Measurements from ENCODE around the gene FNBP1L.

- no peak for TF ChIP-seq CTCF (optimal IDR thresholded peaks at IDR 0.05 in 1 of 3, IDR thresholded peaks at IDR 0.05 in 1 of 3, conservative IDR thresholded peaks at IDR 0.05 in 1 of 3; ENCODE audit: extremely low read depth in 1 of 3, insufficient read depth in 2 of 3, low read length in 3 of 3)
- TF ChIP-seq EZH2 (IDR thresholded peaks at IDR 0.05; ENCODE audit: low read length): no peak
These were observed 6.3 kb upstream of the FNBP1L start for GRCh38 chr1:93441589-93441988.
